ENCODE results near the gene WDR48. TPM values are rescaled to one million over a fixed set of nuclear protein-coding genes. Genes with fewer than 3 reads are reported as not detected.

Gene WDR48
- total RNA-seq, 1 donor = 39.8 TPM

DNA sequence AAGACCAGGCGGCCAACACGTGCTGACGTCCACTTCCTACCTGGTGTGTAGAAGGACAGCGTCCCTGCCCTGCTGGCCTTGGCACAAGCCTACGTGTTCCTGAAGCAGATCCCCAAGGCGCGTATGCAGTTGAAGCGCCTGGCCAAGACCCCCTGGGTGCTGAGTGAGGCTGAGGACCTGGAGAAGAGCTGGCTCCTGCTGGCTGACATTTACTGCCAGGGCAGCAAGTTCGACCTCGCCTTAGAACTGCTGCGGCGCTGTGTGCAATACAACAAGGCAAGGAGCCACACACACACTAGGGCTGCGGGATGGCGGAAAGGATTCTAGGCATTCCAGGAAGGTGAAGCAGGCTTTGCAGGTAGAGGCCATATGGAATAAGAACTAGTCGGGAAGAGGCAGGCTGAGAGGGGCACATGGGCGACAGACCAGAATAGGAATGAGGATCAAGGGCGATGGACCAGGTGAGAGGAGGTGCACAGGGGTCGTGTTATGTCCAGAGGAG is 85.7 kb downstream of the WDR48 start:
- peaks cover 22% of the 10 kb centered on the region for H3K79me2 ChIP-seq (ENCODE audit: insufficient read depth, low read length)
- peaks cover 21% of the 10 kb centered on the region for H4K20me1 ChIP-seq (ENCODE audit: insufficient read depth, low read length)
- no peak overlapping the region for H2AFZ ChIP-seq (ENCODE audit: low read length)
- no peak overlapping the region for H3K4me3 ChIP-seq (ENCODE audit: insufficient read depth, low read length)
- H3K27me3 ChIP-seq (ENCODE audit: insufficient read depth, low read length) = no peaks in the 10 kb centered on the region
- H3K4me1 ChIP-seq (ENCODE audit: insufficient read depth, low read length) = peaks cover 13% of the 10 kb centered on the region
- H3K9me3 ChIP-seq (ENCODE audit: low read depth, low read length) = no peaks in the 10 kb centered on the region
- no peak for TF ChIP-seq CTCF (IDR thresholded peaks at IDR 0.05; ENCODE audit: extremely low read depth, low read depth, low read length)
- H3K4me2 ChIP-seq (ENCODE audit: insufficient read depth, low read length) = no peak overlapping the region
- H3K27ac ChIP-seq (ENCODE audit: low read depth, low read length) = no peak overlapping the region
- no peak for DNase-seq (ENCODE audit: insufficient read length, low spot score, missing footprints)
- H3K36me3 ChIP-seq (ENCODE audit: insufficient read depth, low read length) = peaks cover 29% of the 10 kb centered on the region

- Histone ChIP-seq H3K4me1 (ENCODE audit: insufficient read depth, low read length) (peaks cover 13% of the 10 kb centered on the region), H3K79me2 (ENCODE audit: insufficient read depth, low read length) (peaks cover 30% of the 10 kb centered on the region), H2AFZ (ENCODE audit: low read length) (no peak overlapping the region), H3K4me2 (ENCODE audit: insufficient read depth, low read length) (no peak overlapping the region), H3K9me3 (ENCODE audit: low read depth, low read length) (no peaks in the 10 kb centered on the region), H3K27ac (ENCODE audit: low read depth, low read length) (no peak overlapping the region), H3K36me3 (ENCODE audit: insufficient read depth, low read length) (peaks cover 36% of the 10 kb centered on the region), H4K20me1 (ENCODE audit: insufficient read depth, low read length) (peaks cover 28% of the 10 kb centered on the region), H3K27me3 (ENCODE audit: insufficient read depth, low read length) (no peaks in the 10 kb centered on the region), H3K4me3 (ENCODE audit: insufficient read depth, low read length) (no peak overlapping the region)
- TF ChIP-seq CTCF (IDR thresholded peaks at IDR 0.05; ENCODE audit: extremely low read depth, low read depth, low read length) = no peak
- DNase-seq (ENCODE audit: insufficient read length, low spot score, missing footprints) = peak; percentile 77
These were observed 86.4 kb downstream of the WDR48 start for GRCh38 chr3:39137991-39138803.

DNA sequence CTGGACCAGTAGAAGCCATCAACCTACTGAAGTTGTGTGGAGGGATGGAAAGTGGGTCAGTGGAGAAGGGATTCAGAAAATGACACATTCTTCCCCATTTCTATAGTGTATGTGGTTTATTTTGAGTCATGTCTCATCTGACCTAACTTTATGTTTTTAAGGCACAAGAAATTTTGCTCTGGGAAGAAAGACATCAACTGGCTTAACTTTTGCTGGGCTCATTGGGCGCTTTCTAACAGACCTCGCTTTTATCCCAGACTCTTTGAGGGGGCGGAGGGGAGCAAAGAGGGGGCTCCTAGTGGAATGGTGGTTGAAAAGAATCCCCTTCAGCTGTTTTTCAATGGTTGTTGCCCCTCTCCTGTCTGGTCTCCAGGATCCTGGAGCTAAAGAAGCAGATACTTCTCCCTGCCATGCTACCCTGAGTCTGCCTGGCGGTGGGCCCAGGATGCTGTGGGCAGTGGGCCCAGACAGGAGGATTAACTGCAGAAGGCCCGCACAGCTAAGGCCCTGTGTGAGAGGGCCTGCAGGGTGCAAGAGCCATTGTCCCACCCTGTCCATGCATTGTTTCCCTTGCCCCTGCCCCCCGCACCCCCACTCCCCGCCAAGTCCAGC is 87.1 kb downstream of the WDR48 start:
- Histone ChIP-seq H3K4me2 (ENCODE audit: insufficient read depth, low read length) (no peak overlapping the region), H3K4me1 (ENCODE audit: insufficient read depth, low read length) (peaks cover 13% of the 10 kb centered on the region), H3K36me3 (ENCODE audit: insufficient read depth, low read length) (peaks cover 43% of the 10 kb centered on the region), H3K27ac (ENCODE audit: low read depth, low read length) (peak overlapping the region; percentile 28), H3K79me2 (ENCODE audit: insufficient read depth, low read length) (peaks cover 37% of the 10 kb centered on the region), H2AFZ (ENCODE audit: low read length) (no peak overlapping the region), H4K20me1 (ENCODE audit: insufficient read depth, low read length) (peaks cover 31% of the 10 kb centered on the region), H3K9me3 (ENCODE audit: low read depth, low read length) (no peaks in the 10 kb centered on the region), H3K27me3 (ENCODE audit: insufficient read depth, low read length) (no peaks in the 10 kb centered on the region), H3K4me3 (ENCODE audit: insufficient read depth, low read length) (no peak overlapping the region)
- DNase-seq (ENCODE audit: insufficient read length, low spot score, missing footprints) = peak; percentile 78
- TF ChIP-seq CTCF (IDR thresholded peaks at IDR 0.05; ENCODE audit: extremely low read depth, low read depth, low read length) = no peak

DNA sequence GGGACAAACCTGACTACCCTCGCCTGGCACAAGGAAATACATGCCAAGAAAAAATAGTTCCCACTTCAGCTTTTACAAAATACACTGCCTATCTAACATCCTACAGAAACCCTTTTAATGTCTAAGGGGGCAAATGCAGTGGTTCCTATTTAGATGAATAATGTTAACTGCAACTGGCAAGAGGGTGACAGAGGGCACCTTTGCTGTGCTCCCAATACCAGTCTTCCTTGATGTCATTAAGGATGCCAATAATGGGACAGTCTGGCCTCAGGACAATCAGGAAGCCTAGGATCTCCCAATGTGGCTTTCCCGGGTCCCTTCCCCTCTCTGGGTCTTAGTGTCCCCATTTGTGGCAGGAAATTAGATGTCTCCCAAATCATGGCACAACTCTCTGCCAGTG is 87.6 kb downstream of the WDR48 start:
- TF ChIP-seq CTCF (IDR thresholded peaks at IDR 0.05; ENCODE audit: extremely low read depth, low read depth, low read length) = no peak
- peaks cover 33% of the 10 kb centered on the region for H4K20me1 ChIP-seq (ENCODE audit: insufficient read depth, low read length)
- H3K27ac ChIP-seq (ENCODE audit: low read depth, low read length) = no peak overlapping the region
- H3K36me3 ChIP-seq (ENCODE audit: insufficient read depth, low read length) = peaks cover 48% of the 10 kb centered on the region
- H3K4me3 ChIP-seq (ENCODE audit: insufficient read depth, low read length) = no peak overlapping the region
- no peaks in the 10 kb centered on the region for H3K27me3 ChIP-seq (ENCODE audit: insufficient read depth, low read length)
- H2AFZ ChIP-seq (ENCODE audit: low read length) = no peak overlapping the region
- H3K4me2 ChIP-seq (ENCODE audit: insufficient read depth, low read length) = no peak overlapping the region
- H3K79me2 ChIP-seq (ENCODE audit: insufficient read depth, low read length) = peaks cover 42% of the 10 kb centered on the region
- no peak for DNase-seq (ENCODE audit: insufficient read length, low spot score, missing footprints)
- H3K4me1 ChIP-seq (ENCODE audit: insufficient read depth, low read length) = peaks cover 13% of the 10 kb centered on the region
- H3K9me3 ChIP-seq (ENCODE audit: low read depth, low read length) = no peaks in the 10 kb centered on the region
